ENCODE data around the gene HS3ST3B1.

DNA sequence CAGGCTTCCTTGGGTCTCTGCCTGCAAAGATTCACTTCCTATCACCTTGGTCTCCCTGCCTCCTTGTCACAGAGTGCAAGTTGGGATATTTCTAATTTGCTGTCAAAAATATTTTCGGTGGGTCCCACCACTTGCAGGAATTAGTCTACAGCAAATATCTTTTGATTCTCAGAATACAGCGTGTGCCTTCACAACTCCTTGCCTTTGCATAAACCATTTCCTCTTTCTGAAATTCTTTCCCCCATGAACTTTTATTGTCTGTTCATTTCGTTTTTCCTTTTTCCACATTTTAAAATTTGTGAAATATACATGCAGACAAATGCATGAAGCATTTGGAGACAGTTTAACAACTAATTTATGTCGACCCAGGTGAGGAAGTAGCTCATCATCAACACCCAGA, 60.0 kb downstream of the HS3ST3B1 start:
- TF ChIP-seq POLR2A (IDR thresholded peaks at IDR 0.05) (no peak), EP300 (IDR thresholded peaks at IDR 0.05) (no peak)
- TF ChIP-seq, protein P1, sequence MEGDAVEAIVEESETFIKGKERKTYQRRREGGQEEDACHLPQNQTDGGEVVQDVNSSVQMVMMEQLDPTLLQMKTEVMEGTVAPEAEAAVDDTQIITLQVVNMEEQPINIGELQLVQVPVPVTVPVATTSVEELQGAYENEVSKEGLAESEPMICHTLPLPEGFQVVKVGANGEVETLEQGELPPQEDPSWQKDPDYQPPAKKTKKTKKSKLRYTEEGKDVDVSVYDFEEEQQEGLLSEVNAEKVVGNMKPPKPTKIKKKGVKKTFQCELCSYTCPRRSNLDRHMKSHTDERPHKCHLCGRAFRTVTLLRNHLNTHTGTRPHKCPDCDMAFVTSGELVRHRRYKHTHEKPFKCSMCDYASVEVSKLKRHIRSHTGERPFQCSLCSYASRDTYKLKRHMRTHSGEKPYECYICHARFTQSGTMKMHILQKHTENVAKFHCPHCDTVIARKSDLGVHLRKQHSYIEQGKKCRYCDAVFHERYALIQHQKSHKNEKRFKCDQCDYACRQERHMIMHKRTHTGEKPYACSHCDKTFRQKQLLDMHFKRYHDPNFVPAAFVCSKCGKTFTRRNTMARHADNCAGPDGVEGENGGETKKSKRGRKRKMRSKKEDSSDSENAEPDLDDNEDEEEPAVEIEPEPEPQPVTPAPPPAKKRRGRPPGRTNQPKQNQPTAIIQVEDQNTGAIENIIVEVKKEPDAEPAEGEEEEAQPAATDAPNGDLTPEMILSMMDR (IDR thresholded peaks at IDR 0.05) = no peak

All from ovary (tissue), 3 donors.